Astrocyte of the spinal cord (primary cell): ENCODE data around the gene COG7.
A peak's percentile ranks its signal among the peaks of the same experiment; 100 is the strongest.

Source experiments
- DNase-seq: peaks from one replicate; pipeline ENCODE4 v3.0.0; 2011; ENCODE audit warnings: low read depth, low spot score
- H3K4me3 ChIP-seq: 2 replicates; pipeline ENCODE4 v1.5.1; 2011; ENCODE audit warnings: low read depth, mild to moderate bottlenecking, low read length, moderate library complexity
- CTCF ChIP-seq: IDR thresholded peaks from 2 replicates; pipeline ENCODE4 v1.5.1; 2012; ENCODE audit warnings: low read depth, mild to moderate bottlenecking, low read length, inconsistent platforms
- in situ Hi-C: cut with HindIII; loops from 2 replicates; pipeline ENCODE4 v1.10.0; 2017; ENCODE audit warnings: low sequenced_read_pairs

Gene COG7

GRCh38 chr16:23434380-23434779 is 18.6 kb downstream of the COG7 start:
- no peak overlapping the region for H3K4me3 ChIP-seq
- DNase-seq: peak; percentile 69
- in situ Hi-C loops: no loop called here
- peak; percentile 78 for TF ChIP-seq CTCF

GRCh38 chr16:23433261-23433920 is 19.6 kb downstream of the COG7 start:
- in situ Hi-C loops: no loop called here
- no peak for DNase-seq
- TF ChIP-seq CTCF: no peak
- H3K4me3 ChIP-seq: no peak overlapping the region

- in situ Hi-C loops: no loop called here
- TF ChIP-seq CTCF: no peak
- no peak for DNase-seq
- H3K4me3 ChIP-seq: no peak overlapping the region
Observed at GRCh38 chr16:23432176-23433128, 20.5 kb downstream of the COG7 start.

GRCh38 chr16:23428351-23428750 is 24.6 kb downstream of the COG7 start:
- in situ Hi-C loops: no loop called here
- no peak overlapping the region for H3K4me3 ChIP-seq
- DNase-seq: no peak
- TF ChIP-seq CTCF: no peak

GRCh38 chr16:23424292-23424958 is 28.6 kb downstream of the COG7 start:
- no peak for DNase-seq
- in situ Hi-C loops: no loop called here

More at GRCh38 chr16:23424292-23424958, 28.6 kb downstream of the COG7 start:
- TF ChIP-seq CTCF: no peak
- no peak overlapping the region for H3K4me3 ChIP-seq
